HG03342 (cell line): ENCODE measurements around the gene HHATL.

Experiments
- ATAC-seq: cut with Tn5 transposase; IDR thresholded peaks from one replicate; pipeline ENCODE4 v1.9.1; 2021; ENCODE audit warnings: mild to moderate bottlenecking, moderate library complexity; ENCODE audit not compliant: unreplicated experiment

Gene HHATL

DNA sequence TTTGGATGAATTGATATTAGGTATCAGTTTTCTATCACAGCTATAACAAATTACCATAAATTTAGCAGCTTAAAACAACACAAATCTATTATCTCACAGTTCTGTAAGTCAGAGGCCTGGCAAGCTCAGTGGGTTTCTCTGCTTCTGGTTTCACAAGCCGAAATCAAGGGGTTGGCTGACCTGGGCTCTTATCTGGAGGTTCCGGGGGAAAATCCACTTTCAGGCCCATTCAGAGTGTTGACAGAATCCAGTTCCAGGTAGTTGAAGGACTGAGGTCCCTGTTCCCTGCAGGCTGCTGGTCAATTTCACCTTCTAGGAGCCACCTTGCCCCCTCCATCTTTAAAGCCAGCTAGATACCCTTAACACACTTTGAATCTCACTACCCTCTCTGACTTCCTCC, 11.1 kb upstream of the HHATL start:
- no peak for ATAC-seq

DNA sequence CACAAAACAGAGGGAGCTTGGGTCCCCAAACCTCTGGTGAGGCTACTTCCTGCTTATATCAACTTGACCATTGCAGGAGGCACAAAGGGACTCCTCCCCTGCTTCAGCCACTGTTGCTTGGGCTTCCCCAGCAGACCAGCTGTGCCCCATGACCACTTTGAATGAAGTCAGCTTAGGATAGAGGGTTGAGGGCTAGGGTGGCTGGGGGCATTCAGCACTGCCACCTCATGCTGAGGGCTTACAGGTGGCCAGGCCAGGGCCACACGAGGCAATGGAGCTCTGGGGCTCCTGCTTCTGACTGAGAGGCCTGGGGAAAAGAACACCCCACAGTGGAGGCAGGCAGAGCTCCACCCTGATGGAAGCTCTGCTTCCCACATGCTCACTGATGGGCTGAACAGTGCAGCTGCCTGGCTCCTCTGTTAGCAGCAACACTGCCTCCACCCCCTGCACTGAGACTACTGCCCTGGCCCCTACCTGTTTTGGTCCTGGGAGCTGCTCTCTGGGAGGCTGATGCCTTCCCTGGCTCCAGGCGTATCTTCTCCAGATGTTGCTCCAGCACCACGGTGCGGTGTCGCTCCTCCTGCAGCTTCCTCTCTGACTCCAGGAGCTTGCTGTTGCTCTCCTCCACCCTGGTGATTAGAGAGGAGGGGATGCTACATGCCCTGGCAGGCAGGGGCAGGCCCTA, 10.2 kb upstream of the HHATL start:
- no peak for ATAC-seq

DNA sequence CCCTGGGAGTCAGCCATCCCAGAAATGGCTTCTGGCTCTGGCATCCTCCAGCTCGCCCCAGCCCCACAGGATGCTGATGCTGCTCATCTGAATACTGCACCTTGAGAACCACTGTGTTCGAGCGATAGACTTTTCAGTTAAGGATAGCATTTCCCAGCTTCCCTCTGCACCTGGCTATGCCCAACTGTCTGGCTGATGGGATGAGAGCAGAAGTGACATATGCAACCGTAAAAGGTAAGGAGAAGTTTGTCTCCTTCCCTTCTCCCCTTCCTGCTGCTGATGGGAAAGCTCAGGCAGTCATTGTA, 9.7 kb upstream of the HHATL start:
- ATAC-seq, result no peak

DNA sequence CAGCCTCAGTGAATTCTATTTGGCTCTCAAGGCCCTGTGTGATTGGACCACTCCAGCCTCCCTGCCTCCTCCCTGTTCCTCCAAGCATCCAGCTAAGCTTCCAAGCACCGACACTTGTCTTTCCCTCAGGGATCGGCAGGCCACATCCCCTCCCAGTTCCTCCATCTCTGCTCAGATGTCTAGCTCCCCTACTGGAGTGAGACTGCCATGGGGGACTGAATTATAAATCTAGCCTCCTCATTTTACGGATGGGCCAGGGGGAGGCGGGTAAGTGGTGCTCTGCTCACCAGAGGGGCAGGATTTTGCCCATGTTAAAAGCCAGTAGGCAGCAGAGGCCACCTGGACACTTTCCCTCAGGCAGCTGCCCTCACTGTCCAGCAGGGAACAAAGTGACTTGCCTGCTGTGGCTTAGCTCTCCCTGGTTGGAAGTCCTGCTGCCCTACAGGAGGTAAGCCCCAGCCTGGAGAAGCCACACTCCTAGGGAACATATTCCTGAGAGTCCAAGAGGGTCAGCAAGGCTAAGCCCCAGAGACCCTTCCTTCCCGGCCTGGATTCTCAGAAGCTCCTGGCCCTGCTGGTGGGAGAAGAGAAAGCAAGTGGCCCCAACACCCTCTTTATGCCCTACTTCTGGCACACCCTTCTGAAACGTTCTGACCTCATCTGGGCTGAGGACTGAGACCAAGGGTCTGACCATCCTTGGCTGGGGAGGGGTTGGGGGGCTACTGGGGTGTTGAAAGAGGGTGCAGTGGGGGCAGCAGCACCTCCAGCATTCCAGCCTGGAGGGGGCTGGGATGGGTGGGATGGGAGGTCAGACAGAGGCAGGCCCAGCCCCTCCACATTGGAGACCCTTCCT, 9.1 kb upstream of the HHATL start:
- ATAC-seq, result no peak

DNA sequence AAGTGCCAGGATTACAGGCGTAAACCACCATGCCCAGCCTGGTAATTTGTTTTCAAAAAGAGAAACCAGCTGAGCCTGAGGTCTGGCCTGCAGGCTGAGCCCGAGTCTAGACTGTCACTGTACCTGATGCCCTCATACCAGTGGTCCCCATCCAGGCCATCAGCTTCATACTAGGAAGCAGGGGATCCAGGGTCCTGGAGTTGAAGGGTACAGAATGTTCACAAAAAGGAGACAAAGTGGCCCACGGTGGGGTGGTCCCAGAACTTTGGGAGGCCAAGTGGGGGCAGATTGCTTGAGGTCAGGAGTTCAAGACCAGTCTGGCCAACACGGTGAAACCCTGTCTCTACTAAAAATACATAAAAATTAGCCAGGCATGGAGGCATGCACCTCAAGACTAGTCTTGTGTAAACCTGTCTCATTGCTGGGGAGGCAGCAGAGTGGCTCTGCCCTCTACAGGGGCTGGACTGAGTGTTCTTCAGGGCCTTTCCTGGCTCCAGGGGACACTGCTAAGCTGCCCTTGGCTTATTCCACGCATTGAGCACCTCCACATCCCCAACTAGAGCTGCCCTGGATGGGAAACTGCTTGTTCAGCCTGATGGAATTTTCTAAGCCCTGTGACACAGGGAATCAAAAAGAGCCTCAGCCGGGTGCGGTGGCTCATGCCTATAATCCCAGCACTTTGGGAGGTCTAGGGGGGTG, 7.9 kb upstream of the HHATL start:
- ATAC-seq, result no peak

DNA sequence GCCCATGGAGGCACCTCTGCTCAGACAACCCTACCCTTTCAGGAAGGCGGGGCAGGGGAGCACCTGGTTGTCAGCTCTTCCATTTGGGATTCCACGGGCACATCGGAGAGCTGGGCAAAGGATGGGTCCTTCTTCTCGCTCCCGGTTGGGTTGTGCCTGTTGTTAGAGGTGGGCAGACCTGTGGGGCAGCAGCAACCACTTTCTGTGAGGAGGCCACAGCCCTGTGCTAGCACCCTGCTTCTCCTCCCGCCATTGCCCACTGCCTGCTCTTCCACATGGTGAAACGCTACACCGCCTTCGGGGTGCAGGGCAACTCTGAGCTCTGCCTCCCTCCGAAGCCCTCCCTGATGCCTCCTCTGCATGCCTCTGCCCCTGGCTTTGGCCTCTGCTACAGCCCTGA, 7.0 kb upstream of the HHATL start:
- no peak for ATAC-seq

DNA sequence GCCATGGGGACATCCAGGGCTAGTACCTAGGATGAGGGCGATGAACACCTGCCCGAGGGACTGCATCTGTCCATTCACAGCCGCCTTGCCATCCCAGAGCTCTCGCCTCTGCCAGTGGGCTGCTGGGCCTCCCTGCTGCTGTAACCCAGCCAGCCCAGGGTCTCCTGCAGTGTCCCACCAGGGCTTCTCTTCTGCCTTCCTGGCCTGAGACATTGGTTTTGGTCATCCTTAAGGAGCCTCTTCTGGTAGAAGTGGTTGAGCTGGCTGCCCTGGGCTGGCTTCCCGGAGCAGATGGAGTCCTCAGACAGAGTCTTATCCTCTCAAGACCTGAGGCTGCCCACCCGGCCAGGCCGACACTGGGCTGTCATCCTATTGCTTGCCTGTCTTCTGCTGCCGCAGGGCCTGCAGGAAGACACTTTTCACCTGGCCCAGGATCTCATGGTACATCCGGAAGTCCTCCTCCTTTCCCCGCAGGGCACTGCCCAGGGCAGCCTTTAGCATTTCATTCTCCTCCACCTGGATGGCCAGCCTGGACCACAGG, 6.1 kb upstream of the HHATL start:
- ATAC-seq, result no peak

DNA sequence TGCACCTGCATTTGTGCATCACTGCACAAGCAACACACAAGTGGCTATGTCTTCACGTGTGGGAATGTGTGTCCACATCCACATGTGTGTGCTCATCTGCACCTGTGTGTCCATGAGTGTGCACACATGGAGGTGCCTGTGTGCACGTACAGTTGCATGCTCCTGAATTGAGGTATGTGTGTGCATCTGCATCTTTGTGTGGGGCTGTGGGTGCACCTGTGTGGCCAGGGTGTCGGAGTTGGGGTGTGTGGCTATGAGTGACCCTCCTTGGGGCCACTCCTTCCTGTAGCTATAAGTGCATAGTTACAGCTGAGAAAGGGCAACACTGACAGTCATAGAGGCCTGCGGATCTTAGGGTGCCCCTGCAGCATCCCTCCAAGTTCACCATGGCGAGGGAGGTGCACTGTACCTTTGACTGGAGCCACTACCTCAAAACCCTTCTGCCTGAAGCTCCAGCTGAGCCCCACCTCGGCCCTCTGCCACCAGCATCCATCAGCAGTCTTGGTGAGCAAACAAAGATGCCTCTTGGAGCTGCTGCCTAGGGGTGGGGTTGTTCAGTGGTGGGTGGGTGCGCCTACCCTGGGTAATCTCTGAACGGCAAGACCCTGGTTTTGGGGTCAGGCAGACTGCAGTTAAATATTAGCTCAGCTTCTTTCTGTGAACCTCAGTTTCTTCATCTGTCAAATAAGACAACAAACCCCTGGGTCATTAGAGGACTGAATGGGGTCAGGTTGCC, 5.2 kb upstream of the HHATL start:
- ATAC-seq, result no peak

DNA sequence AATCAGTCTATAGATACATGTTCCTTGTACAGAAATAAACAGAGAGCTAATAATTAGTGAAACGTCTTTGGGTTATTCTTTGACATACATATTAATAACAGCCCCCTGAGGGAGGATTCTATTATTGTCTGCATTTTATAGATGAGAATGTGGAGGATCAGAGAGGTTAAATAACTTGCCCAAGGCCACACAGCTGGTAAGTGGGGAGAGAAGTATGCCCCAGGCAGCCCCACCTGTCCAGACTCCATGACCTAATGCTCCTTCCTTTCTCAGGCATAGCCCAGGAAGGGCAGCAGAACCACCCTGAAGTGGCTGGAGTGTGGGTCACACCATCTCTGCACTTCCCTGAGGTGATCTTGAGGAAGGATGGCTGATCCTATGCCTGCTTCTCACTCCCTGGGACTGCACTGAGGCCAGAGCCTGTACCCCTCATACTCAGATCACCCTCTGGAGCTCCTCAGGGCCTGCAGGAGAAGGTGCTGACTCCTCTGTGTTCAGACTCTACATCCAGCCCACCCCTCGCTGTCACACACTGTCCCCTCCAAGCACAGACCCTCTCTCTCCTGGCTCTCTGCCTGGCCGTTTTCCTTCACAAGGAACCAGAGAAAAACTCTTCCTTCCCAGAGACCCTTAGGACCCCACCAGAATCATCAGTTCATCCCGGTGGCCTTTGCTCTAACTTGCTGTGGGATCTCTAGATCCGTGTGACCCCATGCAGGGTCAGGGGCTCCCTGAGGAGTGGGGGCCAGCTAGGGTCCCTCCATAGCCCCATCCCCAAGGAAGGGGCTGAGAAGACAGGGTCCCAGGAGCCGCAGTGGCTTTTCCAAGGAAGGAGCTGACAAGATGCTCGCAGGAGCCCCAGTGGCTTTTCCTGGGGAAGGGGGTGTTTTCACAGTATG, 4.4 kb upstream of the HHATL start:
- no peak for ATAC-seq

DNA sequence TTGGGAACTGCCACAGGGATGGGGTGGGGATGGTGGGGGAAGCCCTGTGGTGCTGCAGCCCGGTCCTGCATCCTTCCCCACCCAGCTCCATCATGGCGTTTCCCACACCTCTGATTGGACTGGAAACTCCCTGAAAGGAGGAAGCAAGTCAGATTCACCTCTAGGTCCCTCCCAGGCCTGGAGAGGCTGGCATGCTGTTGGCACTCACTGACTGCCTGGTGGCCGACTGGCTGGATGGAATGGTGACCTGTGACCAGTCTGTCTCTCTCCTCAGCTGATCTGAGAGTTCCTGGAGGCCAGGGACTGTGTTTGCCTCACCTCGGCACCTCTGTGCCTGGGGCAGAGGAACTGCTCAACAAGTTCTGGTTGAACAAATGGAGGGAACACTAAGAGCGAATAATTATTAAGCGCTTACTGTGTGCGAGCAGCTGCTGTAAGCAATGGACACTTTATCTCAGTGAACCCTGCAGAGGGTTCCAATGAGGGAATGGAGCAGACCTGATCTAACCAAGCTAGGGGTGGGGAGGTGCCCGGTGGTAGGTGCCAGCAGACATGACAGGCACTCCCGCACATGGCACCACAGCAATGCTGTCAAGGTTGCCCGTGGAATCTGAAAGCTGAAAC, 3.5 kb upstream of the HHATL start:
- no peak for ATAC-seq

DNA sequence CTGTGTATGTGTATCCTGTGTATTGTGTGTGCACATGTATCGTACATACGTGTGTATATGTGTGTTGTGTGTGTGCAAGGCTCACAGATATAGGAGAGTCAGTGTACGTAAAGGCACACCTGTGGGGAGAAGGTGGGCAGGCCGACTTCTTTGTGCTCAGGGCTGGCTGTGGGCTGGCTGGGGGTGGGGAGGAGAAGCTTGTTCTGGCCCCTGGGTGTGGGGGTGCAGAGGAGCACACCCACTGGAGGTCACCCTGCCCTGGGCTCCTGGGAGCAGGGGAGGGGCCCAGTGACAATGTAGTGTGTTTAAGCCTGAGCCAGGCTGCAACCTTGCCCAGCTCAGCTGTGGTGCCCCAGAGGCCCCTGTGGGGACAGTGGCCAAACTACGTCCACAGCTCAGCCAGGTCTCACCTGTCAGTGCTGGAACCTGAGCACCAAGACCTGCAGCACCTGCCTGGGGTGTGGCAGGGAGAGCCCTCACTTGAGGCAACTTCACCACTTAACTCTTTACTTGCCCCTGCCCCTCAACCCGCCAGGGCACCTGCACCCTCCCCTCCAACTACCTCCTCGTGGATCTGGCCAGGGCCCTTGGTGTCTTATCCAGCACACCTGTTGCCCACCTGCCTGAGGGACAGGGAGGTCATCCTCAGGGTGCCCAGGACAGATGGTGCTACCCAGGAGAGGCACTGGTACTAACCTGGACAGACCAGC, 2.6 kb upstream of the HHATL start:
- no peak for ATAC-seq

DNA sequence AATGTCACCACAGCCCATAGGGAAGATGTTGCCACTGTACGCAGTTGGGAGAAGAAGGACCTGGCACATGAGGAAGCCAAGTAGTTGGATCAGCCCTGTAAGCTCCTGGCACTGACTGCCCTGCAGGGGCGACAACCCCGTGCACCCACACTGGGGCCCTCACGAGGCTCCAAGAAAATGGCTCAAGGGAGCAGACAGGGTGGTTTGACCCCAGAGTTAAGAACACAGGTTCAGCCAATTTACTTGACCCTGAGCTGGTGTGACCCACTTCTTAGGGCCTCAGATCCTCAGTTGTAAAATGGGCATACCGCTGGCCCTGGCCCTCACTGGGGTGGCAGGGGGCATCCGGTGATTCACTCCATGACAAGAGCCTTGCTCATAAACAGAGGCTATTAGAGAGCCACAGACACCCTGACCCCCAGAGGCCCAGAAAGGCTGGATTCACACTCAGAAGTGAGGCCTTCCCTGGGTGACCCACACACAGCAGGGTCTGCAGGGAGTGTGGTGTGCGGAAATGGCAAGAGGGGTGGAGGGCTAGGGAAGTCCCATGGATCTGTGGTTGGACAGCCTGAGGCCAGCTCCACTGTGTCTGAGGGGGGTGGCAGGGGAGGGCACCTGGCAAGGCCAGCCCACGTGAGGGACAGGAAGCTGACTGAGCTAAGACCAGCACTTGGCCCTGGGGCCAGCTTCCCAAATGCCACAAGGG, 1.7 kb upstream of the HHATL start:
- no peak for ATAC-seq

DNA sequence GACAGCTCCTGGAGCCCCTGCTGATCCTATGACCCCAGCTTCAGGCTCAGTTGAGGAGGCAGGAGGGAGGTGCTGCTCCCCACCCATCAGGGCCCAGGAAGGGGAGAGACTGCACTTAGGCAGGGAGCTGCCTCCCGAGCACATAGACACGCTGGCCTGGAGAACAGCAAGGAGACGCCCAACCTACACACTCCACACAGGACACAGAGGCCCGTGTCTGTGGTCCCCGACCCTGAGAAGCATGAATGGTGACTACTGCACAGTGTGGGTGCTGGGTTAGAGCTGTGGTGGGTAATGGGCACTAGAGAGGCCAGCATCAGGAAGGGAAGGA, 1.1 kb upstream of the HHATL start:
- no peak for ATAC-seq

DNA sequence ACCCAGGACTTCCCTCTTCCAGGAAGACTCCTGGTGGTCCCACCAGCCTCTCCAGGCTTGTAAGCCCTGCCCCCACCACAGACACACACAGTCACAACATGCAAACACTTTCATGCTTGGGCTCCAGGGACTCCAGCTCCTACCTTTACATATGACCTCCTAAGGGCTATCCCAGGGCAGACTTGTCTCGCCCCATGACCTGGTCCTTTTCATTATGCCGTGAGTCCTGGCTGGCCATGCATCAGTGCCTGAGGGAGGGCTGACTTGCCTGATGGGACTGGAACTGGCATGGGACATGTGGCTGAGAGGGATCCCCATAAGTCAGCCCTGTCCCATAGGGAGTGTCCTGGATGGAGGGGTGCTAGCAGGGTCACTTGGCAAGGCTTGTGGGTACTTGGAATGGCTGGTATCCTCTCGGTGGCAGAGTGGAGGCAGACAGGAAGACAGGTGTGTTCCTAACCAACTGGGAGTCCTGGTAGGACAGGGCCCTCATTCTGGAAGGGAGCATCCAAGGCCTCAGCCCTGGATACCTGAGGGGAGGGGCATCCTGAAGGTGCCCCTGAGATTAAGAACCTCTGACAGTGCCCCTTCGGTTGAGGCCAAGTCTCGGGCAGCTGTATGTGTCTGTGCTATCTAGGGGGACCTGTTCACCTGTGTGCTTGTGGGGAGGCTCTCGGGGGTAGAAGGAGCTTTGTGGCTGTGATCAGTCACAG, 540 bp upstream of the HHATL start:
- no peak for ATAC-seq

DNA sequence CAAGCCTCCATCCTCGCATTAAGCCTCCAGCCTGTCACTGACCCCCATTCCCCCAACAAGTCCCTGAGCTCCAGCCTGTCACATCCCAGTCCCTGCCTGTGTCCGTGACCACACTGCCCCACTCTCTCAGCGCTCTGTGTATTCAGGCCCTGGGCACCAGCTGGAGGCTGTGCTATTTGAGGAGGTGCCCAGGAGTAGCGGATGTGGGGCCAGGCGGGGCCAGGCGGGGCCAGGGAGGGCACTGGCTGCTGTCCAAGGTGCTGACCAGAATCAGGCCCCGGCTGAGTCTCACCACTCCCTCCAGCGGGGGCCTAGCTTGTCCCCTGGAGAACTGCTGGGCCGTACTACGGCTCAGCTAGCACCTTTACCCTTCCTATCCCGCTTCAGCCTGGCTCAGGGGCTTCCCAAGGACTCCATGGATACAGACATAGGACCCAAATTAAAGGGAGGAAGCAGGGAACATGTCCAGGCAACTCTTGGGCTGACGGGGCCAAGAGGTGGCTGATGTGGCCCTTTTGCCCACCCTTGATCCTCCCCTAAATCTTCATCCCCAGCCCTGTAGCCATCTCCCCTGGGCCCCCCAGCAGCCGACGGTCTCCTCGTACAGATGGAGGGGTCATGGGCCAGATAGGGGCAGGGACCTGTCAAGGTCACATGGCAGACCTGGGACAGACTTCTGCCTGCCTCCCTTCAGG, 1.1 kb downstream of the HHATL start:
- no peak for ATAC-seq

DNA sequence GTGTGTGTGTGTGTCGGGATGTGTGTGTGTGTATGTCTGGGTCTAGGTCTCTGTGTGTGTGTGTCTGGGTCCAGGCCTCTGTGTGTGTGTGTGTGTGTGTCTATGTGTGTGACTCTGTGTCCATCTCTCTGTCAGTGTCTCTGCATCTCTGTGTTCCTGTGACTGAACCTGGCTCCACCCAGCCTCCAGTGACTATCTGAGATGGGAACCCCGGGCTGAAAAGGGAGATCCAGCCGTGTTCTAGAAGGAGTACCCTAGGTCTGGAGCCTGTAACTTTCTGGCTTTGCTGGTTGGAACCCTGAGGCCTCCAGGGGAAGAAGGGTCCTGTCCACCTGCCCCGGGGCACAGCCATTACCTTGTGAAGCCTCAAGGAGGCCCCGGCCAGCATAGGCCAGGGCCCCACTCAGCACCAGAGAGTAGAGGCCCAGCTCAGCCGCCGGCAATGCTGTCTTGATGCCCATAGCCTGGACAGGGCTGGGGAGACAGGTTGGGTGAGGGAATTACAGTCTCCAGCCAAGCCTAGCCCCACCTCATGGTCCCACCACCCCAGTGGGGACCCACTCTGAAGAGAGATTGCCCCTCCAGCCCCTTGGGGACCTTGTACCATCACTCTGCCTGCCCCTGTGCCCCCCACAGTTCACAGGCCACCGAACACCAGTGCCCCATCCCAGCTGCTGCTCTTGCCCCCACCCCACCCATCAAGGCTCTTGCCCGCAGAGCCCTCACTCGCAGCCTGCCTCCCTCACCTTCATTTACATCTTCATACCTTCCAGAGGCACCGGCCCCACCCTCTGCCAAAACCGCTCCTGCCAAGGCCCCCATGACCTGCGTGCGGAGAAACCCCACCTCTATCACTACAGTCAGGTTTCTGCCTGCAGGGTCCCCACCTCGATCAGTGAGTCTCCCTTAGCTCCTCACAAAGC, 2.0 kb downstream of the HHATL start:
- ATAC-seq, result no peak
